GM18858 (cell line): ENCODE results near the gene MAP3K7.
"Not testable (repeated sequence)": the region's sequence is repeated elsewhere in the genome, so short reads cannot be mapped to it uniquely, and the experiment has no call there.

Experiments used
- ATAC-seq: cut with Tn5 transposase; IDR thresholded peaks from one replicate; pipeline ENCODE4 v1.9.1; 2021; ENCODE audit not compliant: unreplicated experiment

The MAP3K7 gene

DNA sequence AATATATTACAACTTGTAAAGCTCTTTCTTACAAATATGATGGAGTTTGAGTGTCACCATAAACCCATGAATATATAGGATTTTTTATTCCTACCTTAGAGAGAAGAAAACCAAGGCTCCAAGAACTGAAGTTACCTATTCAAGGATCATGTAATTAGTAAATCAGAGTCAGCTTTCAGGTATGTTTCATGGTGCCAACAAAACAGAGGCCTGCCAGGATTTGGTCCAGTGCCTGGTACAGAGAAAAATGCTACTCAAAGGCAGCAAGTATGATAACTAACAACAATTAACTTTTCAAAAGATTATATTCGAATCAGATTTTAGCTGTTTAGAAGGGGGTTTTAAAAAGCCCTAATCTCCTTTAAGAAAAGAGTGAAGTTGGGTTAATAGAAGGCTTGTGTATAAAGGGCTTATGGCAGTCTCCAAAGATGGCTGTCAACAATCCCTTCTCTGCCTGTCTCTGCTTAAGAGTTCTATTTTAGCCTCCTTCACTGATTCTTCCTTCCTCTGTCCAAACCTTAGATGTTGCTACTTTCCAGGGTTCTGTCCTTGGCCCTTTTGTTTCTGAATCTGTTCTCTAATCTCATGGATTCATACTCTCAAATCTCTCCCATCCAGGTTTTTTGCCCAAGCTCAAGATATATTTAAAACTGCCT is 7.8 kb downstream of the MAP3K7 start:
- no peak for ATAC-seq

DNA sequence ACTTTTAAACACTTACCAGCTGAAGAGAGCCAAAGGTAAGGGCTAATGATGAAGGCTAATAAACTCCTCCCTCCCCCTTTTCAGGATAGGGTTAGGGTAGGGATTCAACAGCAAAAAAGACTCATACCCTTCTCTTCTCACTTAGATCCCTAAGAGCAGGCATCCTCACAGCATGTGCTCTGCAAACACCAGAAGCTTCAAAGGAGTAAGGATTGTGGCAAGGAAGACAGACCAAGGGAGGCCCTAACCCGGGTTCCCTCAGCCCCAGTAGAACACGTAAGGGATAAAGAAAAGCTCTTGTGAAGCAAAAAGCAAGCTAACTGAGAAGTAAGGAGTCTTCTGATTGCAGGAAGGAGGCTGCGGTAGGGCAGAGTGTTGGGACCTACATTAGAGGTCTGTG is 11.6 kb downstream of the MAP3K7 start:
- no peak for ATAC-seq

DNA sequence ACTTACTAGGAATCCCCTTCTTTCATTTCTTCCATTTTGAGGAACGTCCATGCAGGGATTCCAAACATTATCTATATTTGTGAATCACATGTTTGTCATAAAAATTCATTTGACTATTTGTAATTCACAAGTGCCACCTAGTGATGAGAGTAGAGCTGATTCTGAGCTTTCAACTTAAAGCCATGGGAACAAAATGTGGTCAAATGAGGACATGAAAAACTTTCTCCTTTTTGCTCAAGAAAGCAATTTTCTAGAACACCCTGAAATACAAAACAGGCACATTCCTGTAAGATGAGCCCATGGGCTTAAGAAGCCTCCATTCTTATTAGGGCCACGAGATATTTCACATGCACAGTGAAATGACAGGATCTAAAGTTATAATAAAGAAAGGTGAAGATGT is 12.3 kb downstream of the MAP3K7 start:
- ATAC-seq: no peak

DNA sequence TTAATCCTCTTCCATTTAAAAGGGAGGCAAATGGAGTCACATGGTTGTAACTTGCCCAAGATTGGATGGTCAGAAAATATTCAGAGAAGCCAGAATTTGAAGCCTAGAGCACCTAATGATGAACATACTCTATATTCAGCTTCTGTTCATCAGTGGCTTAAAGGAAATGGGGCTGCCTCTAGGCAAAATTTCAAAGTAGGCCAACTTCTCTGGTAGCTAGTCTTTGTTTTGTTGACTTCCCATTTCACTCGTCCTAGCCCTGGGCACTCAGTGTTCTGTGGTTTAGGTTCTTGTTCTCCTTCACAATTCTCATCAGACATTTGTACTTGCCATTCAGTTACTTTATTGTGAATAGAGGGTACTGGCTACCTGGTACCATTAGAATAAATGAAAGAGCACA is 13.2 kb downstream of the MAP3K7 start:
- no peak for ATAC-seq

DNA sequence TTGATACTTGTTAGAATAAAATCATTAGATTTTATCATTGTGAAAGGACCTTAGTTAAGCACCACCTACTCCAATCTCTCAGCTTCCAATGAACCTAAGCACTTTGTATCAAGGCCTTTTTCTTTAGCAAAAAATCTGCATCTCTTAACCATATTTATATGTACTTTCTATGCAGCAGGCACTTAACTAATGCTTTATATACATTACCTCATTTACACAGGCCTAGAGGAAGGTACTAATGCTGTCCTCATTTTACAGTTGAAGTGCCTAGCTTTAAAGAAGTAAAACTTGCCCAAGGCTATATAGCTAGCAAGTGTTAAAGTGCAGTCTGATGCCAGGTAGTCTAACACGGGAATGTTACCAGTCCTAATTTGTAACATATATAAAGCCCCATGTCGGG is 14.0 kb downstream of the MAP3K7 start:
- no peak for ATAC-seq

DNA sequence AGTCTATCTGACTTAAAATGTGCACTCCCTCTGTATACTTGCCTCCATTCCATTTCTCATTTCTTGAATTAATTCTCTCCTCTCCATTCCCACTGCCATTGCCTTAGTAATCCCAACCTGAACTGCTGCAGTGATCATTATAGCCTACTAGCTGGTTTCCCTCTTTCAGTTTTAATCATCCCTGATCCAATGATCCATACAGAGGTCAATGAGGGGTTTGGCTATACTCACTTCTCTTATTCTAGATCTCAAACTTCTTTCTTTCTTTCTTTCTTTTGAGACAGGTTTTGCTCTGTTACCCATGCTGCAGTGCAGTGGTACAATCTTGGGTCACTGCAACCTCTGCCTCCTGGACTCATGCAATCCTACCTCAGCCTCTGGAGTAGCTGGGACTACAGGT is 17.6 kb downstream of the MAP3K7 start:
- no peak for ATAC-seq

DNA sequence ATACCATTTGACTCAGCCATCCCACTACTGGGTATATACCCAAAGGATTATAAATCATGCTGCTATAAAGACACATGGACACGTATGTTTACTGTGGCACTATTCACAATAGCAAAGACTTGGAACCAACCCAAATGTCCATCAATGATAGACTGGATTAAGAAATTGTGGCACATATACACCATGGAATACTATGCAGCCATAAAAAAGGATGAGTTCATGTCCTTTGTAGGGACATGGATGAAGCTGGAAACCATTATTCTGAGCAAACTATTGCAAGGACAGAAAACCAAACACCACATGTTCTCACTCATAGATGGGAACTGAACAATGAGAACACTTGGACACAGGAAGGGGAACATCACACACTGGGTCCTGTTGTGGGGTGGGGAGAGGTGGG is 19.2 kb downstream of the MAP3K7 start:
- ATAC-seq: not testable (repeated sequence)

DNA sequence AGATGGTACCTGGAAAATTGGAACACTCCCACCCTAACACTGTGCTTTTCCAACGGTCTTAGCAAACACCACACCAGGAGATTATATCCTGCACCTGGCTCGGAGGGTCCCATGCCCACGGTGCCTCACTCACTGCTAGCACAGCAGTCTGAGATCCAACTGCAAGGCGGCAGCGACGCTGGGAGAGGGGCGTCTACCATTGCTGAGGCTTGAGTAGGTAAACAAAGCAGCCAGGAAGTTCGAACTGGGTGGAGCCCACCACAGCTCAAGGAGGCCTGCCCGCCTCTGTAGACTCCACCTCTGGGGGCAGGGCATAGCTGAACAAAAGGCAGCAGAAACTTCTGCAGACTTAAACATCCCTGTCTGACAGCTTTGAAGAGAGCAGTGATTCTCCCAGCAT is 24.5 kb downstream of the MAP3K7 start:
- not testable (repeated sequence) for ATAC-seq

DNA sequence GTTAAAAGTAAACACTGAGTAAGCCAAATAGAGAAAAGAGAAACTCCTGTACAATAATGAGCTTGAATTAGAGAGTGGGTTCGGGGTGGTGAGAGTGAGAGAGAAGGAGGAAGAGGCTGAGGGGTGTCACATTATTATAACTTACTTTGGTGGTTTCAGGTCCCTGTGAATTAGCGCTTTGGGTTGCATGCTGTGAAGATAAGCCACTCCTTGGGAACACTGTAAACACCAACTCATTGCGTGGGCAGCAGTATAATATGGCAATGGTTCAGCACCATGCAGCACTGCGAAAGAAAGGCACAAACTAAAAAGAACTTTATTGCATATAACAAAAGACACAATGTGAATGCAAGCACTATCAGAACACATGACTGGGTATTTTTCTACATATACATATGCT is 26.9 kb downstream of the MAP3K7 start:
- no peak for ATAC-seq

DNA sequence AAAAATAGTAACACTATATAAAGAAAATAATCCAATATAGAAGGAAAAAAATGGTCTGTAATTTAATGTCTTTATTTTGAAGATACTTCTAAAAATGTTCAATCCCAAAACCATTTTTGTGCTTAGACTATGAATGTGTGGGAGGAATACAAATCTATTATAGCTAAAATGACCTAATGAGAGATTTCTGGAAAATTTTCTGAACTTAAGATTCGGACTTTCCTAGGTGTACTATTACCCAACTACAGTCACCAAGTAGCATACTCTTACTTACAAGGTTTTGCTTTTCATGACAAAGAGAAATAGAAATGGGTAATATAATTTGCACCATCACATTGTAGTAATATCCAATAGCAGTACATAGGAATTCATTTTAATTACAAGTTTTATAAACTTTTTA is 29.9 kb downstream of the MAP3K7 start:
- ATAC-seq: no peak

DNA sequence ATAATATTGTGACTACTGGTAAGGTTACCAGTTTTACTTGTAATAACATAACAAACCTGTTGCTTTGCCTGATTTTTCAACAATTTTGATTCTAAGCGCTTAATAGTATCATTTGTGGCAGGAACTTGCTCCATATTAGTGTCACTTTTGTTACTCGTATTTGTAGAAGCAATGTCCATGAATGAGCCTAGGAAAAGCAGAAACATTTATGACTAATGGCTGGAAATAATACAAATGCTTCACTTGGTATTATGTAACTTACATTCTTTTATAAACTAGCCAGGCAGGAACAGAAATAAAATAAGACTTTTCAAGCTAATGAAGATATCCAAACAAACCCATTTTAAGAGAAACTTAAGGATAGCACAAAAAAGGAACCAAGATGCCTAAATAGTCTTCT is 38.9 kb downstream of the MAP3K7 start:
- no peak for ATAC-seq

DNA sequence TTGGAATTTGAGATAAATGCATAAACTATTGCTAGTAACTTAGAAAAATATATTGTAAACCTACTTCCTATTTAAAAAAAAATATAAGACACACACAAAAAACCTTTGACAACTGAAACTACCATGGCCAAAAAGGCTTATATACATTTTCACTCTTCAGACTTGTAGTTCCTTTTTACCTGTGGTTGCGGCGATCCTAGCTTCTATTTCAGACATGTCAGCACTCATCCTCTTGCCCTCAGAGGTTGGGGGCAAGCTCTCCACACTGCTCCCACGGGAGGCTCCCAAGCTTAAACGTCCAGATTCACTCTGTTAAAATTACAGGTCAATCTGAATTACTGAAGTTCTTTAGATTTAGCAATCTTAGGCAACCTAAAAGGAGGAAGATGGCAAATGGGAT is 39.8 kb downstream of the MAP3K7 start:
- ATAC-seq: no peak

DNA sequence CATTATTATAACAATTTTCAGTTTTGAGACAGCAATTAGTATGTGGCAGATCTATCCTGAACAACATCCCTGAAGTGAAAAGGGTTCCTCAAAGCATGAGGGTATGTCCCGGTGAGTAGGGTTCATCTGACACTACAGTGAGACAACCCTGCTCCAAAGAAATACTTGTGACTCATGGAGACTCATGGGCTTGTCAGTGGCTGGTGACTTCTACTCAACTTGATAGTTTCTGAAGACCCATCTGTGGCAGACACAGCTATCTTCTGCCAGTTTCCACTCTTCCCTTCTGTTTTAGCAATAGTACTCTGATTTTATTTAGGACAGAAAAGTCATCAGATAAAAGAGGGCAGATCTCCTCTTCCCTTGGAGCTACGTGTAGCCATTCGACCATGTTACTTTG is 41.4 kb downstream of the MAP3K7 start:
- ATAC-seq: no peak

DNA sequence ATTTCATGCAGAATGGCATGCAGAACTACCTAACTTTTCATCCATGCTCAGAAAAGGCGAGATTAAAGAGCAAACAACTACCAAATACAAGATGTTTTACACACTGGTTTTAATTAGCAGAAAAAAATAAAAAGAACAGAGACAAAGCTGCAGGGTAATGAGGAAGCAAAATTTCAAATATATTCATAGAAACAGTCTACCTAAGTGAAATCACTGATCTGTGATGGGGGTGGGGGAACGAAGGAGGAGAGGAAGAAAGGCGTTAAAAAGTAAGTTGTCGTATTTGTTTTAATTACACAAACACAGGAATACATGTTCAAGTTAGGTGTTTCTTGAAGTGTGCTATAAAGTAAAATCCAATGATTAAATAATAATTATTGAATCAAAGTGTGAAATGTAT is 42.1 kb downstream of the MAP3K7 start:
- no peak for ATAC-seq

DNA sequence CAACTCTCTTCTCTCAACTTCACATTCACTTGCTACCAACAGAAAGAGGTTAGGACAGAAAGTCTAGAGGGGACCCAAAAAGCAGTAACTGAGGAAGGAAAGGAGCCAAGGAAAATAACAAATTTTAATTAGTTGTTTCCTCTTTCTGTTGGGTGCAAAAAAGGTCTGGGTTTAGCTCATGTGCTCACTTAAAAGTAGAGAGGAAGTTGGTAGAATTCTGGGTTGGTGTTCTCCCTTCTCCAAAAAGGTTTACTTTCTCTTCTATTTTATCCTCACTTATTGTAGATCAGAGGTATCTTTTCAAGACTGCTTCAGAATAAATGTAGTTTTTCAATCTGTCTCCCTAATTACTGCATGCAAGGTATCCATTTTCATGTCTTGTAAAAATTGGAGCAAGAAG is 42.8 kb downstream of the MAP3K7 start:
- no peak for ATAC-seq

DNA sequence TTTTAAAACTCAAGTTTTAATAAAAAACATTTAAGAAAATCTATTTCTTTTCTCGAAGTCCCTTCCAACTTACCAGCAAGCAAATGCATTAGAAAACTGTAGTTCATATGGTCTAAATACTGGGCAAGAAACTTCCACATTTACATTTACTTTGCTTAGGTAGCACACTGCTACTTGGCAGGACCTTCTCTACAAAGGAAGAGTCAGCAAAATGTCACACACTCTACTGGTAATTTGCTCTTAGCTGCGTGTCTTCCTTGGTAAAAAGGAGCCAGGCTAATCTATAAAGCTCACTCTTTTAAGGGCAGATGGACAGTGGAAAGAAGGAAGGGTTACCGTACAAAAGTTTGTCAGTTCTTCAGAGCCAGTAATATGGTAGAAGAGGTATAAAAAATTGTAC is 45.7 kb downstream of the MAP3K7 start:
- no peak for ATAC-seq

DNA sequence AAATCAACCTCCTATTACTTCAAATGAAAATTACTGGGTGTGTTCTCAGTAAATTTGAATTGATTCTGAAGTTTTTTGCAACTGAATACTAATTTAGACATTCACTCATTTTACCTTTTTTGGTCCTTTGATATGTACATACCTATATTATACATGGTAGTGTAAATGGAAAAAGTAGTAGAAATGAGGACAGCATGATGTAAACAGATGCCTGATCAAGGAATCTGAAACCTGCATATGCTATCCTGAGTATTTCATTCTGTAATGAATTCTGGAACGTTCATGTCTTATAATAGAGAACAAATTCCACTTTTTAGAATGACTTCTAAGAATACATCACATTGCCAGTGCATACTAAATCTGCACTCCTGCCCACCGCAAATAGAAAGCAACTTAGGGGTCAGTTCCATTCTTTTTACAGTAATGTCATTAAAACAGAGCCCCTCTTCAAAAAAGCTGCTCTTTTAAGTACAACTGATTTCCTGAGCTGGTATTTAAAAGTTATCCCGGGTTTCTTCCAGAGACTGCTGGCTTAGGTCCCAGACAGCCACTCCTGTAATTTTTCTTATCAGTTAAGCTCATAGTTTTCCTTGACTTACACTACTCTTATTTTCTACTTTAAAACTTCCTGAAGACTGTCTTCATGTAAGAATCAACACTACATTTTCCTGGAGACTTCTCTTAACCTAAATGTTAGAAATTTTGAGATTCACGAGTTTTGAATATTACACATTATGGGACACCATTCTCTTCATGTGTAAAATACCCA is 48.4 kb downstream of the MAP3K7 start:
- no peak for ATAC-seq

DNA sequence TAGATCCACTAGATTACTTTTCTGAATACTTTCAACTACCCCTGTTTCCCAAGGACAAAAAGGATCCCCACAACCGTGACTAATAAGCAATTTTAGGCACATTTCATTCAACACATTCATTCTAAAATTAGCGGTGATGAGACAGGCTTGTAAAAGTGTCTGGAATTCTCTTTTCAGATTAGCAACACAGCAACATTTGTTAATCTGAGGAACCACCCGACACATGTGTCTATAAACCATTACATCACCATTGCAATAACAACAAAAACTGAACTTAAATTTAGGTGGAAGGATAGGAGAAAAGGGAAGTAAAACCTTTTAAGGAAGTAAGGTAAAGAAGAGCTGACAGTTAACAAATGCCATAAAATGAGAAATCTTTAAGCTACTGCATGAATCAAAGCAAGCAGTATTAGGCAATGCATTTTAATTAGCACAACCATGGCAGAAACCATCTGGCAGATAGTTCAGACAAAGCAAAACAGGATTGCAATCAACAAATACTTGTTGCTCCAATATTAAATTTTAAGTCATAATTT is 49.1 kb downstream of the MAP3K7 start:
- ATAC-seq: peak; percentile 88

DNA sequence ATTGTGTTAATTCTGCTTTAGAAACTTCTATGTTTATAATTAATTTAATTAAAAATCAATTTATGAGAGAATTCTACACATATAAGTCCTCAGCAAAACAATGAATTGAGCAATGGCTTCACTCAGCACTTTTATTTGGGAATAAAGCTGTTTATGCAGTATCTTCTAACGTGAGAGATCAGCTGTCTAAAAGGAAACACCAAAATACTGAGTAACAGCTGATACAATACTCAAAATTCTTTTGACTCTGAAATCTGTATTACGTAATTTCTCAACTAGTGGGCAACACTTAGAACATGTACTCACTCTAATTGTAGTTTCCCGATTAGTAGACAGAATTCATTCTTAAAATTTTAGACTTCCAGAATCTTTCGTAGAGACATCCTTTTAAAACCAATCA is 49.8 kb downstream of the MAP3K7 start:
- no peak for ATAC-seq

DNA sequence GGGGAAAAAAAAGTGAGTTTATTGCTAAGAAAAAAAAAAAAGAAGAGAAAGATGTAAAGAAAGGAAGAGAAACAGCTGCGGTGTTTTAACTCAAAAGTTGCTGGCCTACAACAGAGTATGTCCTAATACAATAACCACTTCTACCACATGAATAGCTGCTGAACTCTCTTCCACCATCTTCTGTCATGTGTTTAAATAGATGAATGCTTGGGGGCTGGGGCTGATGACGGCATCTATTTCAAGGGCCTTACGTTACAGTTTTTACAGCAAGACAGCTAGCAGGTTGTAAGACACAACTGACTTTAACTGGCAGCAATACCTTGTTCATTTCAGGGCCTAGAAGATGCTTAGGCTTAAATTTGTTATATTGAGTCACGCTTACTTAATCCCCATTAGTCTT is 50.4 kb downstream of the MAP3K7 start:
- ATAC-seq: no peak

DNA sequence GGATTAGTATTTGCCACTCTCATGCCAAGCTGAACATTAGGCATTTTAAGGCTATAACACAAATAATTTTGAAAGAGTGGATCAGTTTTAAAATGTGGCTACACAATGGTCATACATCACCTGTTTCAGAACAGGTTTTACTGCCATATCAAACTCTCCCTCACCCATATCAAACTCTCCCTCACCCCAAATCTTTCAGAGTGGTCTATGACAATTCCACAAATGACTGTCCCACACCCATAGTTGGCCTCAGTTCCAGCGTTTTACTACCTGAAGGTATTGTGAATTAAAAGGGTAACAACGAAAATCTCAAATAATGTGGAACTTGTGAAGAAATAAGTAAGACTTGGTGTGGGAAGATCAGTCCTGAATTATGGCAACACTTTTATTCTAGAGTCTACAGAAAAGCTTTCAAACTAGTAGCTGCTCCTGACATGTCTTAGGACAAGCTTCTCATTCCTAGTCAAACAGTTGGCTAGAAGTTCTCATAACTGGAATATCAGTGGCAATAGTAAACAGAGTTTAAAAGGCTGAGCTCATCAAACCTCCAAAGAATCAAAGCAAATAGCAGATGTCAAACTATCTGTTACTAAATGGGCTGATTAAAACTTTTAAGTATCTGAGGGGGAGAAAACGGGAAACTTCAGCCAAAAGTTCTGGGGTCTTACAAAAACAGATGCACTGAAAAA is 52.4 kb downstream of the MAP3K7 start:
- ATAC-seq: no peak
